HepG2 (cell line): Measurements from ENCODE around the gene DCK. TPM values are rescaled to one million over a fixed set of nuclear protein-coding genes. Genes with fewer than 3 reads are reported as not detected.

Source experiments
- AHDC1 ChIP-seq: sonication (generic); formaldehyde crosslinking; IDR thresholded peaks from 2 replicates; pipeline ENCODE4 v1.5.1; 2020; ENCODE audit warnings: mild to moderate bottlenecking, missing genetic modification reagents, borderline replicate concordance
- BRCA1 ChIP-seq: sonication (generic); formaldehyde crosslinking; IDR thresholded peaks from 2 replicates; pipeline ENCODE4 v1.4.0; 2020; ENCODE audit warnings: missing genetic modification reagents
- CREM ChIP-seq, 2 experiments: sonication (generic) in 1 of 2; formaldehyde crosslinking in 1 of 2; IDR thresholded peaks; 2 replicates each; pipeline versions ENCODE4 v1.4.0 to v1.6.1; 2016 to 2020; ENCODE audit warnings: antibody characterized with exemption in 1 of 2, mild to moderate bottlenecking in 1 of 2, missing genetic modification reagents in 1 of 2
- HIC2 ChIP-seq: sonication (generic); formaldehyde crosslinking; IDR thresholded peaks from 2 replicates; pipeline ENCODE4 v1.9.0; 2022; ENCODE audit warnings: low read depth, missing genetic modification reagents
- KAT8 ChIP-seq: IDR thresholded peaks from 2 replicates; pipeline ENCODE4 v1.6.1; 2016; ENCODE audit warnings: missing genetic modification reagents, missing compliant biosample characterization
- ZKSCAN8 ChIP-seq: IDR thresholded peaks from 2 replicates; pipeline ENCODE4 v1.6.1; 2016; ENCODE audit warnings: borderline replicate concordance, missing genetic modification reagents, missing compliant biosample characterization
- ZNF136 ChIP-seq: sonication (generic); formaldehyde crosslinking; IDR thresholded peaks from 2 replicates; pipeline ENCODE4 v1.8.1; 2022; ENCODE audit warnings: low read depth, mild to moderate bottlenecking, moderate library complexity, missing genetic modification reagents
- ZNF431 ChIP-seq: sonication (generic); formaldehyde crosslinking; IDR thresholded peaks from 2 replicates; pipeline ENCODE4 v1.9.0; 2022; ENCODE audit warnings: missing genetic modification reagents, low read depth, mild to moderate bottlenecking, borderline replicate concordance
- ZNF609 ChIP-seq: sonication (generic); formaldehyde crosslinking; IDR thresholded peaks from 2 replicates; pipeline ENCODE4 v1.4.0; 2020; ENCODE audit warnings: mild to moderate bottlenecking, missing genetic modification reagents, borderline replicate concordance
- ZNF672 ChIP-seq: sonication (generic); formaldehyde crosslinking; IDR thresholded peaks from 2 replicates; pipeline ENCODE4 v1.8.1; 2022; ENCODE audit warnings: missing genetic modification reagents
- ZNF691 ChIP-seq: sonication (generic); formaldehyde crosslinking; IDR thresholded peaks from 2 replicates; pipeline ENCODE4 v1.4.0; 2020; ENCODE audit warnings: missing genetic modification reagents, low read depth, mild to moderate bottlenecking, borderline replicate concordance
- ZNF780A ChIP-seq: sonication (generic); formaldehyde crosslinking; IDR thresholded peaks from 2 replicates; pipeline ENCODE4 v1.8.0; 2022; ENCODE audit warnings: mild to moderate bottlenecking, missing genetic modification reagents, moderate library complexity
- ZNF781 ChIP-seq: sonication (generic); formaldehyde crosslinking; IDR thresholded peaks from 2 replicates; pipeline ENCODE4 v1.5.1; 2020; ENCODE audit warnings: borderline replicate concordance, mild to moderate bottlenecking, missing genetic modification reagents; ENCODE audit errors: not compliant biosample characterization
- polyA plus RNA-seq, 8 experiments: library from polyadenylated mRNA; depleted of rRNA in 3 of 8; stranded (reverse) in 7 of 8; unstranded in 1 of 8; fragments of >200 nt; fragmentation: Illumina TruSeq in 4 of 8; extraction: Trizol in 4 of 8; gene quantifications; 2 replicates each; pipeline versions ENCODE4 v1.2.1 to v1.2.3, GENCODE V29; 2011 to 2016; ENCODE audit warnings: low read depth in 4 of 8, missing spikeins in 1 of 8, mixed read lengths in 1 of 8; ENCODE audit not compliant: insufficient read depth in 1 of 8
- total RNA-seq, 5 experiments: library from RNA; depleted of rRNA; stranded (reverse); fragments of >200 nt; fragmentation: Illumina TruSeq; extraction: Trizol; gene quantifications; 2 replicates each; pipeline ENCODE4 v1.2.3, GENCODE V29; 2016; ENCODE audit warnings: low read depth in 1 of 5

Gene DCK
- total and polyA plus RNA-seq, 2 of the 13 experiments (the other 11 are each of a cell fraction or from before 2014, with no cell fraction given): 5.7 to 21.8 TPM

- TF ChIP-seq ZNF136 (CRISPR knock-in tag): no peak
- TF ChIP-seq CREM (IDR thresholded peaks at IDR 0.05): no peak
- no peak for TF ChIP-seq CREM (CRISPR knock-in tag; IDR thresholded peaks at IDR 0.05)
- no peak for TF ChIP-seq ZKSCAN8 (CRISPR knock-in tag)
- no peak for TF ChIP-seq ZNF609 (CRISPR knock-in tag)
- TF ChIP-seq AHDC1 (CRISPR knock-in tag): peak; percentile 36; the same call in 1 of the 2 replicates
- peak; percentile 61; the same call in 1 of the 2 replicates for TF ChIP-seq HIC2 (CRISPR knock-in tag)
- TF ChIP-seq BRCA1 (CRISPR knock-in tag): no peak
- peak; percentile 16 for TF ChIP-seq ZNF781 (CRISPR knock-in tag)
- no peak for TF ChIP-seq ZNF672 (CRISPR knock-in tag)
- peak; percentile 85; the same call in 1 of the 2 replicates for TF ChIP-seq ZNF431
- peak; percentile 62; the same call in 1 of the 2 replicates for TF ChIP-seq ZNF691
- TF ChIP-seq KAT8 (CRISPR knock-in tag): peak; percentile 76
- TF ChIP-seq ZNF780A (CRISPR knock-in tag): no peak
Observed at GRCh38 chr4:70993181-70994068, at the start of gene DCK (continued).
